Vagina (tissue), 2 donors: ENCODE data around the gene MYOD1. TPM values are rescaled to one million over a fixed set of nuclear protein-coding genes. Genes with fewer than 3 reads are reported as not detected.

Experiments used
- DNase-seq, 2 donors: peaks; one replicate each; pipeline ENCODE4 v3.0.0-alpha.2; 2017; ENCODE audit errors: extremely low spot score in 2 of 2
- H3K27ac ChIP-seq: fragments of 200-600 bp; sonication (generic); one replicate; pipeline ENCODE4 v1.5.1; 2019
- H3K27me3 ChIP-seq: fragments of 200-600 bp; sonication (generic); one replicate; pipeline ENCODE4 v1.5.1; 2019
- H3K36me3 ChIP-seq, 2 donors: fragments of 200-600 bp; sonication (generic); one replicate each; pipeline ENCODE4 v1.5.1; 2017 to 2019
- H3K4me1 ChIP-seq: fragments of 200-600 bp; sonication (generic); one replicate; pipeline ENCODE4 v1.5.1; 2019
- H3K4me3 ChIP-seq, 2 donors: fragments of 200-600 bp; sonication (generic); 1 replicate in 1 of 2; 2 replicates in 1 of 2; pipeline ENCODE4 v1.5.1; 2016 to 2019
- H3K9me3 ChIP-seq: fragments of 200-600 bp; sonication (generic); one replicate; pipeline ENCODE4 v1.5.1; 2019
- CTCF ChIP-seq, 3 experiments: fragments of 450-650 bp in 2 of 3; fragments of 200-600 bp in 1 of 3; sonication (generic) in 1 of 3; IDR thresholded peaks; one replicate each; pipeline ENCODE4 v1.5.1; 2017 to 2019; ENCODE audit warnings: antibody characterized with exemption in 3 of 3, mild to moderate bottlenecking in 2 of 3, moderate library complexity in 2 of 3
- POLR2A ChIP-seq, 2 donors: fragments of 450-650 bp; IDR thresholded peaks; one replicate each; pipeline ENCODE4 v1.6.1; 2017; ENCODE audit warnings: antibody characterized with exemption in 2 of 2, mild to moderate bottlenecking in 2 of 2, moderate library complexity in 2 of 2
- POLR2AphosphoS5 ChIP-seq, 2 donors: sonication (generic); formaldehyde crosslinking; IDR thresholded peaks; one replicate each; pipeline ENCODE4 v1.9.0; 2017; ENCODE audit warnings: antibody characterized with exemption in 2 of 2, mild to moderate bottlenecking in 2 of 2, low read depth in 1 of 2; ENCODE audit not compliant: insufficient read depth in 1 of 2
- intact Hi-C: fragments of 100-400 bp; cut with DNase I; formaldehyde crosslinking; loops from one replicate; pipeline ENCODE4 v1.15.1; 2023
- total RNA-seq: library from RNA; depleted of rRNA; stranded (reverse); fragments of >200 nt; gene quantifications from one replicate; pipeline ENCODE4 v1.2.3, GENCODE V29; 2016

Gene MYOD1
- total RNA-seq, 1 donor from 2014 or later, result not detected

- intact Hi-C loops, result no loop called here
Observed at GRCh38 chr11:17691550-17691949, 27.8 kb upstream of the MYOD1 start.

DNA sequence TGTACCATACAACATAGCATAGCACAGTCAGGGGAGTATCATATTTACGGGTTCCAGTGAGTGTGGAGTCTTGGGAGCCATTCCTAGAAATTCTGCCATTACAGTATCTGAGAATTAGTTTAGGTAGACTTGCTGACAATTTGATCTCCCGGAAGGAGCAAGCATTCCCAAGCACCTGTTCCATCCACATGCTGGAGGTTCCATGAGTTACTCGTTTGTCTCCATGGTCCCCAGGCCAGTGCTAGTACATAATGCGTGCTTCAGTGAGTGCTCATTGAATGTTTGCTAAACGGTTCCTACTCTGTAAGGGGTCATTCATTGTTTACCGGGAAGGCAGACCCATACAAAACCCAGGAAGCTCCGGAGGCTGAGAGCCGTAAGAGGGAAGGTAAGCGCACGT is 27.4 kb upstream of the MYOD1 start:
- DNase-seq, result no peak
- Histone ChIP-seq H3K36me3 (no peaks in the 10 kb centered on the region), H3K27ac (no peak overlapping the region), H3K4me1 (no peaks in the 10 kb centered on the region), H3K4me3 (no peak overlapping the region), H3K27me3 (no peaks in the 10 kb centered on the region), H3K9me3 (no peaks in the 10 kb centered on the region)
- intact Hi-C loops, result no loop called here
- TF ChIP-seq POLR2AphosphoS5 (IDR thresholded peaks at IDR 0.05; ENCODE audit: insufficient read depth in 1 of 2, low read depth in 1 of 2), result no peak
- no peak for TF ChIP-seq CTCF (IDR thresholded peaks at IDR 0.05)
- TF ChIP-seq POLR2A (IDR thresholded peaks at IDR 0.05), result no peak

More at GRCh38 chr11:17691550-17691949, 27.8 kb upstream of the MYOD1 start:
- Histone ChIP-seq H3K27me3 (no peaks in the 10 kb centered on the region), H3K4me1 (no peaks in the 10 kb centered on the region), H3K4me3 (no peak overlapping the region), H3K9me3 (no peaks in the 10 kb centered on the region), H3K27ac (no peak overlapping the region), H3K36me3 (no peaks in the 10 kb centered on the region)
- DNase-seq, result peak in 1 of 2 donors; percentile 11
- TF ChIP-seq POLR2AphosphoS5 (IDR thresholded peaks at IDR 0.05; ENCODE audit: insufficient read depth in 1 of 2, low read depth in 1 of 2), result no peak
- TF ChIP-seq POLR2A (IDR thresholded peaks at IDR 0.05), result no peak
- no peak for TF ChIP-seq CTCF (IDR thresholded peaks at IDR 0.05)

- intact Hi-C loops, result no loop called here
- Histone ChIP-seq H3K9me3 (no peaks in the 10 kb centered on the region), H3K27ac (no peak overlapping the region), H3K4me3 (no peak overlapping the region), H3K4me1 (no peaks in the 10 kb centered on the region), H3K36me3 (no peaks in the 10 kb centered on the region), H3K27me3 (no peaks in the 10 kb centered on the region)
- no peak for DNase-seq
- TF ChIP-seq POLR2AphosphoS5 (IDR thresholded peaks at IDR 0.05; ENCODE audit: insufficient read depth in 1 of 2, low read depth in 1 of 2) (no peak), POLR2A (IDR thresholded peaks at IDR 0.05) (no peak), CTCF (IDR thresholded peaks at IDR 0.05) (no peak)
Observed at GRCh38 chr11:17692931-17693330, 26.4 kb upstream of the MYOD1 start.

DNA sequence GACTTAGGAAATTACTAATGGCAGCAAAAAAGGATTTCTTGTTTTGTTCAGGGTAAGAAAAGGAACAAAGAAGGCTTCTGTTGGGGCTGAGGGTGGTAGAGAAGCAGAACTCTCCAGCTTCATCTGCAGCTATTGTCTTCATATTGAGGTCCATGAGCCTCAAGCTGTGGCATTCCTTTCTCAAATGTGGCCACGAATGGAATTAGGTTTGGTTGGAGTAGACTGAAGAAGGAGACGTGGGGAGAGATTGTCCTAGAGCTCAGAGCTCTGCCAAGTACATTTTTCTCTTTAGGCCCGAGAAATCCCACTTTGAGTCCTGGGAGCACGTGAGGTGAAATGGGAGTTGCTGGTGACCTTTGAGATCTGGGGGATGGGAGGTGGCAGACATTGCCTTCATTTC is 25.8 kb upstream of the MYOD1 start:
- H3K27me3 ChIP-seq, result no peaks in the 10 kb centered on the region
- no peaks in the 10 kb centered on the region for H3K4me1 ChIP-seq
- no peak for DNase-seq
- TF ChIP-seq POLR2AphosphoS5 (IDR thresholded peaks at IDR 0.05; ENCODE audit: insufficient read depth in 1 of 2, low read depth in 1 of 2), result no peak
- no peak for TF ChIP-seq POLR2A (IDR thresholded peaks at IDR 0.05)
- no peak for TF ChIP-seq CTCF (IDR thresholded peaks at IDR 0.05)
- no peak overlapping the region for H3K4me3 ChIP-seq
- H3K36me3 ChIP-seq, result no peaks in the 10 kb centered on the region
- intact Hi-C loops, result no loop called here
- no peak overlapping the region for H3K27ac ChIP-seq
- H3K9me3 ChIP-seq, result no peaks in the 10 kb centered on the region

DNA sequence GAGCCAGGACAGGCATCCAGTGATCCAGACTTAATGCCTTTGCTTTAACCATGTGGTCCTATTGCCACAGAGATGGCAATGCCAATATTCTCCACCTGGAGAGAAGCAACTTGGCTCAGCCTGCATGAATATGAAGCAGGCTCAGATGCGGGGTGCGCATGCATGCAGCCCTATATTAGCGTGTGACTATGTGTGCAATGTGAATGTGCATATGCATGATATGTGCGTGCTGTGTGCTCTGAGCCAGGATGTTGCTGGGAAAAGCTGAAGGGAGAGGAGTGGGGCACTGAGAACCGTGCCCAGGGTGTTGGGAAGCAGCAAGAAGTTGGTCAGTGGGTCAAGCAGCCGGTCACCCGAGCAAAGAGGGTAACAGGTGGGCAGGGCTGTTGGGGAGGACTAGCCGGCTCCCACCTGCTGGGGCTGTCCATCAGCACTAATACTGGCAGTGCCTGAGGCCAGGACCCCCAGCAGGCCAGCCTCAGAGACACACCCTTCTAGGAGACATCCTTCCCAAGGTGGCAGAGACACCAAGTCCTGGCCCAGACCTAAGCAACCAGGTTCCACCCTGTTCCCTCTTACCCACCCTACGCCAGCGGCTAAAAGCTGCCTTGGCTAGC is 24.8 kb upstream of the MYOD1 start:
- H3K27ac ChIP-seq, result no peak overlapping the region
- H3K27me3 ChIP-seq, result no peaks in the 10 kb centered on the region
- H3K4me3 ChIP-seq, result no peak overlapping the region
- no peaks in the 10 kb centered on the region for H3K36me3 ChIP-seq
- TF ChIP-seq POLR2AphosphoS5 (IDR thresholded peaks at IDR 0.05; ENCODE audit: insufficient read depth in 1 of 2, low read depth in 1 of 2), result no peak
- TF ChIP-seq POLR2A (IDR thresholded peaks at IDR 0.05), result no peak
- TF ChIP-seq CTCF (IDR thresholded peaks at IDR 0.05), result no peak
- DNase-seq, result peak in 1 of 2 donors; percentile 69
- H3K4me1 ChIP-seq, result no peaks in the 10 kb centered on the region
- H3K9me3 ChIP-seq, result no peaks in the 10 kb centered on the region
- intact Hi-C loops, result no loop called here
